Astrocyte (in vitro differentiated cells and primary cell): ENCODE results near the gene HSD17B4.

Experiments
- CTCF ChIP-seq: IDR thresholded peaks from 2 replicates; pipeline ENCODE4 v1.5.1; 2011; ENCODE audit warnings: low read depth, mild to moderate bottlenecking, inconsistent platforms, low read length, moderate library complexity; ENCODE audit not compliant: insufficient read depth
- EZH2 ChIP-seq: IDR thresholded peaks from 2 replicates; pipeline ENCODE4 v1.6.1; 2012; ENCODE audit warnings: mild to moderate bottlenecking, low read length, inconsistent platforms; ENCODE audit not compliant: insufficient read depth

GRCh38 chr5:119483155-119483554, 30.9 kb downstream of the HSD17B4 start:
- TF ChIP-seq CTCF, result no peak
- no peak for TF ChIP-seq EZH2
